ENCODE results near the gene IFIH1.
A peak's percentile ranks its signal among the peaks of the same experiment; 100 is the strongest.

Gene IFIH1

GRCh38 chr2:162298669-162299335, 19.7 kb downstream of the IFIH1 start:
- H3K4me3 ChIP-seq (ENCODE audit: low read length): no peak overlapping the region
- no peak for TF ChIP-seq CTCF (conservative IDR thresholded peaks at IDR 0.05; ENCODE audit: low read depth, low read length)
- no peak for DNase-seq (ENCODE audit: low read depth)

- DNase-seq (ENCODE audit: low read depth): peak; percentile 26
- H3K4me3 ChIP-seq (ENCODE audit: low read length): no peak overlapping the region
- peak; percentile 79 for TF ChIP-seq CTCF (conservative IDR thresholded peaks at IDR 0.05; ENCODE audit: low read depth, low read length)
Observed at GRCh38 chr2:162297925-162298552, 20.4 kb downstream of the IFIH1 start.

GRCh38 chr2:162295009-162295408, 23.5 kb downstream of the IFIH1 start:
- TF ChIP-seq CTCF (conservative IDR thresholded peaks at IDR 0.05; ENCODE audit: low read depth, low read length): no peak
- DNase-seq (ENCODE audit: low read depth): no peak
- H3K4me3 ChIP-seq (ENCODE audit: low read length): no peak overlapping the region

GRCh38 chr2:162293122-162293786, 25.2 kb downstream of the IFIH1 start:
- peak; percentile 10 for DNase-seq (ENCODE audit: low read depth)
- TF ChIP-seq CTCF (conservative IDR thresholded peaks at IDR 0.05; ENCODE audit: low read depth, low read length): no peak
- no peak overlapping the region for H3K4me3 ChIP-seq (ENCODE audit: low read length)

GRCh38 chr2:162291748-162292147, 26.7 kb downstream of the IFIH1 start:
- no peak for TF ChIP-seq CTCF (conservative IDR thresholded peaks at IDR 0.05; ENCODE audit: low read depth, low read length)
- H3K4me3 ChIP-seq (ENCODE audit: low read length): no peak overlapping the region
- no peak for DNase-seq (ENCODE audit: low read depth)

- DNase-seq (ENCODE audit: low read depth): no peak
Observed at GRCh38 chr2:162282765-162283425, 35.6 kb downstream of the IFIH1 start.

More at GRCh38 chr2:162282765-162283425, 35.6 kb downstream of the IFIH1 start:
- H3K4me3 ChIP-seq (ENCODE audit: low read length): no peak overlapping the region
- no peak for TF ChIP-seq CTCF (conservative IDR thresholded peaks at IDR 0.05; ENCODE audit: low read depth, low read length)
